ENCODE measurements around the gene CFB.

- TF ChIP-seq EP300 (IDR thresholded peaks at IDR 0.05) (no peak), CTCF (IDR thresholded peaks at IDR 0.05) (no peak), POLR2A (IDR thresholded peaks at IDR 0.05) (no peak), POLR2AphosphoS5 (IDR thresholded peaks at IDR 0.05) (no peak)
Observed at GRCh38 chr6:31961616-31962015, 15.7 kb downstream of the CFB start.

All from gastroesophageal sphincter (tissue), 3 donors.